AG09319 (cell line): Measurements from ENCODE around the gene KLHL7.

Source experiments
- DNase-seq: peaks from one replicate; pipeline ENCODE4 v3.0.0-alpha.2; 2010; ENCODE audit warnings: low read depth; ENCODE audit errors: extremely low read depth
- CTCF ChIP-seq: IDR thresholded peaks from 2 replicates; pipeline ENCODE4 v1.5.1; 2011; ENCODE audit warnings: low read depth, mild to moderate bottlenecking, inconsistent platforms, low read length, moderate library complexity

The KLHL7 gene

GRCh38 chr7:23158546-23158945 is 53.0 kb downstream of the KLHL7 start:
- DNase-seq = no peak
- no peak for TF ChIP-seq CTCF

GRCh38 chr7:23161482-23161881 is 55.9 kb downstream of the KLHL7 start:
- no peak for TF ChIP-seq CTCF
- no peak for DNase-seq

- TF ChIP-seq CTCF = no peak
- DNase-seq = no peak
These were observed 59.3 kb downstream of the KLHL7 start for GRCh38 chr7:23164846-23165245.

- TF ChIP-seq CTCF = no peak
These were observed 59.7 kb downstream of the KLHL7 start for GRCh38 chr7:23165316-23165715.

DNA sequence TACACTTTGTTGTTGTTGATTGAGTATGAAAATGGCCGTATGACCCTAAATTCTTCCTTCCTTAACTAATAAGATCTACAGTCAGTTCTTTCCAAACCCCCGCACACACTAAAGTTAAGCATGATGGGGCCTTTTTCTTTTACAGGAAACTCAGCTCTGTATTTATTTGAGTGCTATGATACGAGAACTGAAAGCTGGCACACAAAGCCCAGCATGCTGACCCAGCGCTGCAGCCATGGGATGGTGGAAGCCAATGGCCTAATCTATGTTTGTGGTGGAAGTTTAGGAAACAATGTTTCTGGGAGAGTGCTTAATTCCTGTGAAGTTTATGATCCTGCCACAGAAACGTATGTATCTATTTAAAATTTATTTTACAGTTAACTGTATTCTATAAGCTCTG is 62.1 kb downstream of the KLHL7 start:
- TF ChIP-seq CTCF = no peak

More at GRCh38 chr7:23165316-23165715, 59.7 kb downstream of the KLHL7 start:
- no peak for DNase-seq

DNA sequence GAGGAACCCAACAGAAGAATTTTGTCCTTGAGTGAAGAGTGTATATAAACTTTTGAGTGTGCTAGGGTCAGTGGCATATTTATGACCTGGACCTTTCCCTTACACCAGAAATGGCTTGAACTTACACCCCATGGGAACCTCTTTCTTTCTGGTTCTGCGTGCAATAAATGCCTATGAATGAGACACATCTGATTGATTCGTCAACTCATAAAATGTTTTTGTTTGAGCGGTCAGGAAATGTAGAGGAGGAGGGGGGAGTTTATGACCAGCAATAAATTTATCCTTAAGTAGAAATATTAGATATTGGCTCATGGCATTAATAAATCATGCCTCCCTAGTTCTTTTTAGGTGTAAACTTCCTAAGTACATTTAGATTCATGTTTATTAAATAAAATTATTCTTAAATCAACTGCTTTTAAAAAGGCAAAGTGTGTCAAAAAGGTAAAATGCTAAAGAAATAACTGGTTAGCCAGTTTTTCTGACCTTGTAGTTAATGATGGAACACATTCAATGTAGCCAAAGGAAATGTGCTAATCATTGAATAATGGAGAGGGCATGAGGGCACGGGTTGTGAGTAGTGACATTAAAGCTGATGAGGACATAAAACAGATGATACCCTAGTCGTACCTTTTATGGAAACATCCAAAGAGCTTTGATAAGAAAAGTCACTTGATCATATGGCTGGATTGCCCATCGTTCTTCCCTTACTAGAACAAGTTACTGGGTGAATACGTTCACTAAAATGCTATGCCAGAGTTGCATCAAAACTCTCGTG is 62.7 kb downstream of the KLHL7 start:
- no peak for TF ChIP-seq CTCF
- DNase-seq = no peak

More for the DNA sequence above, 62.1 kb downstream of the KLHL7 start:
- DNase-seq = no peak

DNA sequence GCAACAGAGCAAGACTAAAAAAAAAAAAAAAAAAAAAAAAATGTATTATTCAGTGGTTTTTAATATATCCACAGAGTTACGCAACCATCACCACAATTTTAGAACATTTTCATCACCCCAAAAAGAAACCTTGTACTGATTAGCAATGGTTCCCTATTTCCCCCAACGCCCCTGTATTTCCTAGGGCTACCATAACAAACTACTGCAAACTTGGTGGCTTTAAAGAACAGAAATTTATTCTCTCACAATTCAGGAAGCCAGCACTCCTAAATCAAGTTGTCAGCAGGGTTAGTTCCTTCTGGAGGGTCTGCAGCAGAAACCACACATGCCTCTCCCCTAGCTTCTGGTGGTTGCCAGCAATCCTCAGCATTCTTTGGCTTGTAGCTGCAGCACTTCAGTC is 70.4 kb downstream of the KLHL7 start:
- DNase-seq = no peak
- TF ChIP-seq CTCF = no peak
